Measurements from ENCODE around the gene NR2F2.

DNA sequence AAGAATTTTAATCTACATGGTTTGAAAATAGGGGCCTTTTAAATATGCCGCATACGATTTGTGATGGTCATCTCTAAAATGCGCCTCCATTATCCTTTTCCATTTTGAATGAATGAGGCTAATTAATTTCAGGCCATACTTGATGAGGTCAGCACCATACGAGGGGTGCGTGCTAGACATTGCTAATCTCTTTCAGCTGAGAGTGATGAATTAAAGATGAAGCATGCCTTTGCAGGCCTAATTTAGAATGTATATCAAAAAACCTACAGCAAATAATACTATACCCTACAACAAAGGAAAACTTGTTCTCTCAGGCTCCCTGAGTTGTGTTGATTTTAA, 18.6 kb upstream of the NR2F2 start:
- no peak for TF ChIP-seq NONO (IDR thresholded peaks at IDR 0.05)
- TF ChIP-seq NONO (CRISPR knock-in tag; conservative IDR thresholded peaks at IDR 0.05), result no peak
- no peak for TF ChIP-seq CTCF (CRISPR knock-in tag; IDR thresholded peaks at IDR 0.05)
